ENCODE data around the gene SLC25A10.

Gene SLC25A10

DNA sequence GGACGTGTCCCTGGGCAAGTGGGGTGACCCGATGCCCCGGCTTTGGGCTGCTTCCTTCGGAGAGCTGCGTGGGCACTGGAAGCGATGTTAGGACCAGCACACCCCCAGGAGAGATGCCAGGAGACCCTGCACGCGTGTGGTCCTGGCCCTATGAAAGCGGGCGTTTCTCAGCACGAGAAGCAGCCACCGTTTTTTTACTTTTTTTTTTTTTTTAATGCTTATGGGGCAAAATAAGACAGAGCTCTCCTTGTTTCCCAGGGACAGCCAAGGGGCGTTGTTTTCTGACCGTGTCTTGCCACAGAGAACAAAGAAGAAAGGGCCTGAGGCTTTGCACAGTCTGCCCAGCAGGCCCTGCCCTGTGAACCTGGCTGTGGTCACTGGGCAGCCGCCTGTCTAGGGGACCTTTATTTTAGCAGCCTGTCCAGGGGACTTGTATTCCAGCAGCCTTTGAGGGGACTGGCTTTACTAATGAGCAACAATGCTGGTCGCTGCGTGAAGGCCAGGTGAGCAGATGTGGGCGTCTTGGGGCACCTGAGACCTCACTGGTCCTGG is 996 bp downstream of the SLC25A10 start:
- DNase-seq (ENCODE audit: low read depth): no peak
- peak overlapping the region; percentile 80 for H3K4me3 ChIP-seq (ENCODE audit: low read depth, low read length)
- TF ChIP-seq, protein P1, sequence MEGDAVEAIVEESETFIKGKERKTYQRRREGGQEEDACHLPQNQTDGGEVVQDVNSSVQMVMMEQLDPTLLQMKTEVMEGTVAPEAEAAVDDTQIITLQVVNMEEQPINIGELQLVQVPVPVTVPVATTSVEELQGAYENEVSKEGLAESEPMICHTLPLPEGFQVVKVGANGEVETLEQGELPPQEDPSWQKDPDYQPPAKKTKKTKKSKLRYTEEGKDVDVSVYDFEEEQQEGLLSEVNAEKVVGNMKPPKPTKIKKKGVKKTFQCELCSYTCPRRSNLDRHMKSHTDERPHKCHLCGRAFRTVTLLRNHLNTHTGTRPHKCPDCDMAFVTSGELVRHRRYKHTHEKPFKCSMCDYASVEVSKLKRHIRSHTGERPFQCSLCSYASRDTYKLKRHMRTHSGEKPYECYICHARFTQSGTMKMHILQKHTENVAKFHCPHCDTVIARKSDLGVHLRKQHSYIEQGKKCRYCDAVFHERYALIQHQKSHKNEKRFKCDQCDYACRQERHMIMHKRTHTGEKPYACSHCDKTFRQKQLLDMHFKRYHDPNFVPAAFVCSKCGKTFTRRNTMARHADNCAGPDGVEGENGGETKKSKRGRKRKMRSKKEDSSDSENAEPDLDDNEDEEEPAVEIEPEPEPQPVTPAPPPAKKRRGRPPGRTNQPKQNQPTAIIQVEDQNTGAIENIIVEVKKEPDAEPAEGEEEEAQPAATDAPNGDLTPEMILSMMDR (IDR thresholded peaks at IDR 0.05; ENCODE audit: insufficient read depth, low read depth, low read length, missing control alignments): no peak

DNA sequence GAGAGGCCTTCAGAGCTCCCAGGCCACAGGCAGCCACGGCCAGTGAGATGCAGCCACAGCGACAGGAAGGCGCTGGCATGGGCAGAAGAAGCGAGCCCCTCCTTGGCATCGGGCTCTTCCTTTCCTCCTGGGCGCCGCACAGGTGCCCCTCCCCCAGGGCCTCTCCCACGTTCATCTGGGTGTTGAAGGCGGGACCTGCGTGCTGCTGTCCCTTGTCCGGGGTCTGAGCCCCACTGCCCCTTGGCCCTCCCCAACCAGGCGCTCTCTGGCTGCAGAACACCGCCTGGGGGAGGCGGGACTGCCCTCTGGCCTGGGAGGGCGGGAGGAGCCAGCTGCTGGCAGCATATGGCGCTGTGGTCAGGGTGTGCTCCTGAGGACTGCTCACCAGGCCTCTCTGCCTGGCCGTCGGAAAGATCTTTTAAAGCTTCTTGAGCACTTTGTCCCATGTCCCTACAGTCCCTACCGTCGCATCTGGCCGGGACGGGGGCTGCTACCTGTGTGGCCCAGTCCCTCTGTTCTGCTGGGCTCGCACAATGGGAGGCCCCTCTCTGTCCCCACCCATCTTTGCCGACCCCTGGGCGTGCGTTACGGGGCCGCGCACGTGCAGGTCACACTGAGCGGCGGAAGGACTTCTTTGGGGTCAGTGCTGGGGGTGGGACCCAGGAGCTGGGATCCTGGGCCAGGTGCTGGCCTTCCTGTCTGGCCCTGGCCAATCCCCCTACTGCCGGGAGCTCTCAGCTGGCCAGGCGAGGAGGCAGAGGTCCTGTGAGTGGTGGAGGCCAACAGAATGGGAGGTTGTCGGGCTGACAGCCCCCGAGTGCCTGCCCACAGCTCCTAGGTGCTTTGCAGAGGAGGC is 1.7 kb downstream of the SLC25A10 start:
- H3K4me3 ChIP-seq (ENCODE audit: low read depth, low read length): no peak overlapping the region; the same call in 1 of the 2 replicates
- DNase-seq (ENCODE audit: low read depth): no peak
- TF ChIP-seq, protein P1 (IDR thresholded peaks at IDR 0.05; ENCODE audit: insufficient read depth, low read depth, low read length, missing control alignments): no peak

DNA sequence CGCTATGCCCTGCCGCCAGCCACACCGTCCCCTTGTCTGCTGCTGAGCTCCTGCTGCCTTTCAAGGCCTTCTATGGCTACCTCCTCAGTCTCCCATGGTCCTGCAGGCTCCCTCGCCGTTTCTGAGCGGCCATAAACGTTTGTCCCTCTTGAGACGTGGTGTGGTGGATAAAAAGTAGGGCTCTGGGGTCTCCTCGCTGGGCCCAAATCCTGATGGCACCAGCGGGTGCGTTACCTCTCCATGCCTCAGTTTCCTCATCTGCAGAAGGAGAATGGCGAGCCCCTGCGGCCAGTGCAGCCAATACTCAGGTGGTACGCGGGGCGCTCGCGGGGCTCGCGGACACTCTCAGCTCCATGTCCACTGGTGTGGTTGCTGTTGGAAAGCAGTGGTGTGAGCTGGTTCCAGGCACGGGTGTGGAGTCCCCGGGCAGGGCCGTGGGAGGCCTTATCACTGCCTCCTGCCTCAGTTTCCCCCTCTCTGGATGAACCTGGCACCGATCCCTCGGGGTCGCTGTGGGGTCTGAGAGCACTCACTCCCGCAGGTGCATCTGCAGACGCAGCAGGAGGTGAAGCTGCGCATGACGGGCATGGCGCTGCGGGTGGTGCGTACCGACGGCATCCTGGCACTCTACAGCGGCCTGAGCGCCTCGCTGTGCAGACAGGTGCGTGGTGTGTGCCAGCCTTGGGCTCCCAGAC is 2.5 kb downstream of the SLC25A10 start:
- TF ChIP-seq, protein P1 (IDR thresholded peaks at IDR 0.05; ENCODE audit: insufficient read depth, low read depth, low read length, missing control alignments): no peak
- no peak for DNase-seq (ENCODE audit: low read depth)
- H3K4me3 ChIP-seq (ENCODE audit: low read depth, low read length): no peak overlapping the region

DNA sequence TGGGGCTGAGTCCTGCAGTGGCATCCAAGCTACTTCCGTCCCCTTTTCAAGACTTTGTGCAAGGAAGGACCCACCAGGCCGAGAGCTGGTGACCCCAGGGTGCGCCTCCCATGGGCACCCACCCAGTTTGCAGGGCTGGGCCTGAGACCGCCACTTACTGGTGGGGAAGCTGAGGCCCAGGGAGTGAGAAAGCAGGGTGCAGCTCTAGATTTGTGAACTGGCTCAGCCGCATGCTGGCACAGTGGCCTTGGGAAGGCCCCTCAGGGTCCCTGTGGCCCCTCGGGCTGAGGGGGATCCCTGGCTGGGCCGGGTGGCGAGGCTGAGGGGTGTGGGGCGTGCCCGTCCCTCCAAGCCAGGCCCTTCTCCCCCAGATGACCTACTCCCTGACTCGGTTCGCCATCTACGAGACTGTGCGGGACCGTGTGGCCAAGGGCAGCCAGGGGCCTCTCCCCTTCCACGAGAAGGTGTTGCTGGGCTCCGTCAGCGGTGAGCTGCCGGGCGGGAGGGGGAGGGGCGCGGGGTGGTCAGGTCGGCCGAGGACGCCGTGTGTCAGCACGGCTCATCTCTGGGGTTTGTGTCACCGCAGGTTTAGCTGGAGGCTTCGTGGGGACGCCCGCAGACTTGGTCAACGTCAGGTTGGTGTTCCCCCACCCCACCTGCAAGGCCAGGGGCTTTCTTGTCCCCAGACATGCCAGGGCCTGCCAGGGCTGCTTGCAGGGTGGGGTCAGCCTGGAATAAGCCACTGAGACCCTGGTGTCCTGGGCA is 3.2 kb downstream of the SLC25A10 start:
- DNase-seq (ENCODE audit: low read depth): no peak
- TF ChIP-seq, protein P1 (IDR thresholded peaks at IDR 0.05; ENCODE audit: insufficient read depth, low read depth, low read length, missing control alignments): no peak
- no peak overlapping the region for H3K4me3 ChIP-seq (ENCODE audit: low read depth, low read length)

DNA sequence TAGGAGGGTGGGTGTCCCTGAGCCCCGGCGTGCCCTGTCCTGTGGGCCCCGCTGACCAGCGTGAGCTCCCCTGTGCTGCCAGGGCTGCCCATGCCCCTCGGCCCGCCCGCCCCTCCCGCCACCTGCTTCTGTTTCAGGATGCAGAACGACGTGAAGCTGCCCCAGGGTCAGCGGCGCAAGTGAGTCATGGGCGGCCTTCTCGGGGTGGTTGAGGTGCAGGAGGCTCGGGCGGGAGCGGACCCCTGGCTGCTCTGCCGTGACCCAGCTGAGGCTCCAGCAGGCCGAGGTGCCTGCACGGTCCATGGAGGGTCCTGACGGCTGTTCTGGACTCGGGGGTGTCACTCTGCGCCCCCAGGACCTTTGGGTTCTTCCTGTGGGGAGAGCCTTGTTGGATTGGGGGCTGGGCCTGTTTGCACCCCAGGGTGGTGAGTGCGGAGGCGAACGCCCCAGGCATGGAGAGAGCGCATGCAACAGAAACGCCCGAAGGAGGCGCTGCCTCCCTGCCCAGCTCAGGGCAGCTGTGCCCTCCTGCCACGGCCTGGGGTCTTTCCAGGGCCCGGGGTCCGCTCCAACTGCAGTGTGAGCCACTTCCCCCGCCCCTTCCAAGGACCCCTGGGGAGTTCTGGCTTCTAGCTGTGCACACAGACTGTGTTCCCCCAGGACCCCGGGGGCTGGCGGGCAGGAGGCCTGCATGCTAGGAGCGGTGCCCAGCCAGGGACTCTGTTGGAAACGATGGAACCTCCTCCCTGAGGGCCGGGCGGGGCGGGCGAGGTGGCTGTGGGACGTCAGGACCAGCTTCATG is 4.0 kb downstream of the SLC25A10 start:
- H3K4me3 ChIP-seq (ENCODE audit: low read depth, low read length): no peak overlapping the region
- TF ChIP-seq, protein P1 (IDR thresholded peaks at IDR 0.05; ENCODE audit: insufficient read depth, low read depth, low read length, missing control alignments): no peak
- no peak for DNase-seq (ENCODE audit: low read depth)

DNA sequence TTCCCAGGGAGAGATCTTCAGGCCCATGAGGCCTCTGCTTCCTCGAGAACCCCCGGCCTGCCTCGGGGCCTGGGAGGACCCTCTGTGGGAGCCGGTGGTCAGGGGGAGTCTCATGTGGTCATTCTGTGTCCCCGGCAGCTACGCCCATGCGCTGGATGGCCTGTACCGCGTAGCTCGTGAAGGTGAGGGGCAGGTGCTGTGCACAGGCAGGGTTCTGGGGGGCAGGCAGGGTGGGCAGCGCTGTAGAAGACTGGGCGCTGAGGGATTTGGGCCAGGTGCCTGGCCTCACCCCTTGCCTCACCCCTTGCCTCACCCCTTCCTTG is 4.6 kb downstream of the SLC25A10 start:
- H3K4me3 ChIP-seq (ENCODE audit: low read depth, low read length): no peak overlapping the region
- no peak for DNase-seq (ENCODE audit: low read depth)
- TF ChIP-seq, protein P1 (IDR thresholded peaks at IDR 0.05; ENCODE audit: insufficient read depth, low read depth, low read length, missing control alignments): no peak
